Measurements from ENCODE around the gene LITAFD. TPM values are rescaled to one million over a fixed set of nuclear protein-coding genes. Genes with fewer than 3 reads are reported as not detected.

LITAFD gene
- total and polyA plus RNA-seq, 2 experiments from 2014 or later: not detected

DNA sequence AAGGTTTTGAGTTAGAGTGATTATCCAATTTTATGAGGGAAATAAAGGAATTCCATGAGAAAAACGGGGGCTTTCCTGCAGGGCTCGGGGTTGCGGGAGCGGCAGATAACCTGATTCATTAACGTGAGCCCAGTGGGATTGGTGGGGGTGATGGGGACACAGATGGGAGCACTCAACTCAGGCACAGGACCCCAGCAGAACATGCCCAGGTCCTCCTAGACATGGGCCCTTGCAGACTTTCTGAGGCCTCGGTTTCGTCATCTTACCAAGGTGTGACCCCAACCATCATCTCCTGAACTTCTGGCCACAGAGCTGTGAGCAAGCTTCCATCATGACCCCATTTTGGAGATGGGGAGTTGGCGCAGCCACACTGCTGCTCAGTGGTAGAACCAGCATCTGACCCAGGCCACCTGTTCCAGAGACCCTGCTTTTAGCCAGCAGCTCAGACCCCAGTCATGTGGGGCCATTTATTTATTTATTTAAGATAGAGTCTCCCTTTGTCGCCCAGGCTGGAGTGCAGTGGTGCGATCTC, 35.7 kb upstream of the LITAFD start:
- Histone ChIP-seq H3K4me1 (ENCODE audit: insufficient read depth) (peaks cover 21% of the 10 kb centered on the region), H4K20me1 (replicated peaks; ENCODE audit: insufficient read depth) (peaks cover 3% of the 10 kb centered on the region; the same call in 1 of the 2 replicates), H3K79me2 (replicated peaks; ENCODE audit: insufficient read depth) (peaks cover 20% of the 10 kb centered on the region), H3K4me2 (no peak overlapping the region), H2AFZ (no peak overlapping the region), H3K4me3 (no peak overlapping the region), H3K9me2 (ENCODE audit: insufficient read depth) (no peaks in the 10 kb centered on the region), H3K27me3 (ENCODE audit: insufficient read depth) (no peaks in the 10 kb centered on the region), H3K36me3 (ENCODE audit: insufficient read depth) (no peaks in the 10 kb centered on the region), H3F3A (replicated peaks; ENCODE audit: low read depth) (peaks cover 23% of the 10 kb centered on the region; the same call in 1 of the 2 replicates), H3K27ac (ENCODE audit: low read depth) (peak overlapping the region; percentile 69; the same call in 1 of the 2 replicates)
- H3K27me3 Mint-ChIP-seq (ENCODE audit: insufficient read depth, low read depth, poor library complexity): peaks cover 35% of the 10 kb centered on the region
- H3K9me3 Mint-ChIP-seq: peaks cover 3% of the 10 kb centered on the region; the same call in 1 of the 3 replicates
- H3K4me3 Mint-ChIP-seq: no peak overlapping the region
- no peak for ATAC-seq
- H3K36me3 Mint-ChIP-seq (ENCODE audit: low read depth): peaks cover 41% of the 10 kb centered on the region
- TF ChIP-seq POLR2AphosphoS5 (IDR thresholded peaks at IDR 0.05; ENCODE audit: low read depth) (peak; percentile 31), CREB1 (CRISPR knock-in tag; IDR thresholded peaks at IDR 0.05; ENCODE audit: low read depth) (no peak)
- peaks cover 54% of the 10 kb centered on the region for H3K4me1 Mint-ChIP-seq
- no peak overlapping the region for H3K27ac Mint-ChIP-seq
- no peak for DNase-seq (ENCODE audit: low spot score)

DNA sequence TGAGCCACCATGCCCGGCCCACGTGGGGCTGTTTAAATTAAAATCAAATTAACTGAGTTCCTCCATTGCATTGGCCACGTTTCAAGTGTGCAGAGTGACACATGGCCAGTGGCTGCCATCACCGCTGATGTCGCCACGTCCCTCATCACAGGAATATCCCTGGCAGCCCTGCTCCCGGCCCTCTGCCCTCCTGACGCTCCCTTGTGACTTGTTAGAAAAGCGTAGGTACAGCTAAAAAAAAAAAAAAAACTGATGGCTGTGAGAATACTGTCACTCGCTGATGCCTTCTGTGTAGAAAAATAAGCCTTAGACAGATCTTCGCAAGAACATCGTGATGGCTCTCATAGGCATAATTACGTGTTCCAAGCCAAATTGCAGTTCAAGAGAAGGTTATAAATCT, 35.0 kb upstream of the LITAFD start:
- ATAC-seq: no peak

More for the DNA sequence above, 35.0 kb upstream of the LITAFD start:
- Mint-ChIP-seq H3K36me3 (ENCODE audit: low read depth) (peaks cover 47% of the 10 kb centered on the region), H3K4me3 (no peak overlapping the region), H3K27ac (no peak overlapping the region), H3K4me1 (peaks cover 54% of the 10 kb centered on the region), H3K9me3 (peaks cover 3% of the 10 kb centered on the region; the same call in 1 of the 3 replicates), H3K27me3 (ENCODE audit: insufficient read depth, low read depth, poor library complexity) (peaks cover 38% of the 10 kb centered on the region)
- no peaks in the 10 kb centered on the region for H3K36me3 ChIP-seq (ENCODE audit: insufficient read depth)
- peaks cover 21% of the 10 kb centered on the region for H3K4me1 ChIP-seq (ENCODE audit: insufficient read depth)
- no peak for DNase-seq (ENCODE audit: low spot score)
- H3K27me3 ChIP-seq (ENCODE audit: insufficient read depth): no peaks in the 10 kb centered on the region
- peaks cover 24% of the 10 kb centered on the region; the same call in 1 of the 2 replicates for H3F3A ChIP-seq (replicated peaks; ENCODE audit: low read depth)
- H2AFZ ChIP-seq: no peak overlapping the region
- H3K79me2 ChIP-seq (replicated peaks; ENCODE audit: insufficient read depth): peaks cover 20% of the 10 kb centered on the region
- H3K9me2 ChIP-seq (ENCODE audit: insufficient read depth): no peaks in the 10 kb centered on the region
- TF ChIP-seq JUNB (IDR thresholded peaks at IDR 0.05; ENCODE audit: unreplicated experiment) (no peak), CREB1 (CRISPR knock-in tag; IDR thresholded peaks at IDR 0.05; ENCODE audit: low read depth) (no peak), EZH2 (IDR thresholded peaks at IDR 0.05; ENCODE audit: low read depth, unreplicated experiment) (no peak), POLR2AphosphoS5 (IDR thresholded peaks at IDR 0.05; ENCODE audit: low read depth) (no peak), ZNF114 (CRISPR knock-in tag; IDR thresholded peaks at IDR 0.05) (no peak), STAT1 (IDR thresholded peaks at IDR 0.05; ENCODE audit: unreplicated experiment) (no peak), EZH2phosphoT487 (IDR thresholded peaks at IDR 0.05; ENCODE audit: unreplicated experiment) (no peak), ZNF331 (CRISPR knock-in tag; IDR thresholded peaks at IDR 0.05; ENCODE audit: low read depth) (no peak), NANOG (IDR thresholded peaks at IDR 0.05; ENCODE audit: borderline replicate concordance) (no peak)
- TF ChIP-seq, protein P1, sequence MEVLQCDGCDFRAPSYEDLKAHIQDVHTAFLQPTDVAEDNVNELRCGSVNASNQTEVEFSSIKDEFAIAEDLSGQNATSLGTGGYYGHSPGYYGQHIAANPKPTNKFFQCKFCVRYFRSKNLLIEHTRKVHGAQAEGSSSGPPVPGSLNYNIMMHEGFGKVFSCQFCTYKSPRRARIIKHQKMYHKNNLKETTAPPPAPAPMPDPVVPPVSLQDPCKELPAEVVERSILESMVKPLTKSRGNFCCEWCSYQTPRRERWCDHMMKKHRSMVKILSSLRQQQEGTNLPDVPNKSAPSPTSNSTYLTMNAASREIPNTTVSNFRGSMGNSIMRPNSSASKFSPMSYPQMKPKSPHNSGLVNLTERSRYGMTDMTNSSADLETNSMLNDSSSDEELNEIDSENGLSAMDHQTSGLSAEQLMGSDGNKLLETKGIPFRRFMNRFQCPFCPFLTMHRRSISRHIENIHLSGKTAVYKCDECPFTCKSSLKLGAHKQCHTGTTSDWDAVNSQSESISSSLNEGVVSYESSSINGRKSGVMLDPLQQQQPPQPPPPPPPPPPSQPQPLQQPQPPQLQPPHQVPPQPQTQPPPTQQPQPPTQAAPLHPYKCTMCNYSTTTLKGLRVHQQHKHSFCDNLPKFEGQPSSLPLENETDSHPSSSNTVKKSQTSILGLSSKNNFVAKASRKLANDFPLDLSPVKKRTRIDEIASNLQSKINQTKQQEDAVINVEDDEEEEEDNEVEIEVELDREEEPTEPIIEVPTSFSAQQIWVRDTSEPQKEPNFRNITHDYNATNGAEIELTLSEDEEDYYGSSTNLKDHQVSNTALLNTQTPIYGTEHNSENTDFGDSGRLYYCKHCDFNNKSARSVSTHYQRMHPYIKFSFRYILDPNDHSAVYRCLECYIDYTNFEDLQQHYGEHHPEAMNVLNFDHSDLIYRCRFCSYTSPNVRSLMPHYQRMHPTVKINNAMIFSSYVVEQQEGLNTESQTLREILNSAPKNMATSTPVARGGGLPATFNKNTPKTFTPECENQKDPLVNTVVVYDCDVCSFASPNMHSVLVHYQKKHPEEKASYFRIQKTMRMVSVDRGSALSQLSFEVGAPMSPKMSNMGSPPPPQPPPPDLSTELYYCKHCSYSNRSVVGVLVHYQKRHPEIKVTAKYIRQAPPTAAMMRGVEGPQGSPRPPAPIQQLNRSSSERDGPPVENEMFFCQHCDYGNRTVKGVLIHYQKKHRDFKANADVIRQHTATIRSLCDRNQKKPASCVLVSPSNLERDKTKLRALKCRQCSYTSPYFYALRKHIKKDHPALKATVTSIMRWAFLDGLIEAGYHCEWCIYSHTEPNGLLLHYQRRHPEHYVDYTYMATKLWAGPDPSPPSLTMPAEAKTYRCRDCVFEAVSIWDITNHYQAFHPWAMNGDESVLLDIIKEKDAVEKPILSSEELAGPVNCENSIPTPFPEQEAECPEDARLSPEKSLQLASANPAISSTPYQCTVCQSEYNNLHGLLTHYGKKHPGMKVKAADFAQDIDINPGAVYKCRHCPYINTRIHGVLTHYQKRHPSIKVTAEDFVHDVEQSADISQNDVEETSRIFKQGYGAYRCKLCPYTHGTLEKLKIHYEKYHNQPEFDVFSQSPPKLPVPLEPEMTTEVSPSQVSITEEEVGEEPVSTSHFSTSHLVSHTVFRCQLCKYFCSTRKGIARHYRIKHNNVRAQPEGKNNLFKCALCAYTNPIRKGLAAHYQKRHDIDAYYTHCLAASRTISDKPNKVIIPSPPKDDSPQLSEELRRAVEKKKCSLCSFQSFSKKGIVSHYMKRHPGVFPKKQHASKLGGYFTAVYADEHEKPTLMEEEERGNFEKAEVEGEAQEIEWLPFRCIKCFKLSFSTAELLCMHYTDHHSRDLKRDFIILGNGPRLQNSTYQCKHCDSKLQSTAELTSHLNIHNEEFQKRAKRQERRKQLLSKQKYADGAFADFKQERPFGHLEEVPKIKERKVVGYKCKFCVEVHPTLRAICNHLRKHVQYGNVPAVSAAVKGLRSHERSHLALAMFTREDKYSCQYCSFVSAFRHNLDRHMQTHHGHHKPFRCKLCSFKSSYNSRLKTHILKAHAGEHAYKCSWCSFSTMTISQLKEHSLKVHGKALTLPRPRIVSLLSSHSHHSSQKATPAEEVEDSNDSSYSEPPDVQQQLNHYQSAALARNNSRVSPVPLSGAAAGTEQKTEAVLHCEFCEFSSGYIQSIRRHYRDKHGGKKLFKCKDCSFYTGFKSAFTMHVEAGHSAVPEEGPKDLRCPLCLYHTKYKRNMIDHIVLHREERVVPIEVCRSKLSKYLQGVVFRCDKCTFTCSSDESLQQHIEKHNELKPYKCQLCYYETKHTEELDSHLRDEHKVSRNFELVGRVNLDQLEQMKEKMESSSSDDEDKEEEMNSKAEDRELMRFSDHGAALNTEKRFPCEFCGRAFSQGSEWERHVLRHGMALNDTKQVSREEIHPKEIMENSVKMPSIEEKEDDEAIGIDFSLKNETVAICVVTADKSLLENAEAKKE (CRISPR knock-in tag; IDR thresholded peaks at IDR 0.05): no peak
- TF ChIP-seq, protein P2, sequence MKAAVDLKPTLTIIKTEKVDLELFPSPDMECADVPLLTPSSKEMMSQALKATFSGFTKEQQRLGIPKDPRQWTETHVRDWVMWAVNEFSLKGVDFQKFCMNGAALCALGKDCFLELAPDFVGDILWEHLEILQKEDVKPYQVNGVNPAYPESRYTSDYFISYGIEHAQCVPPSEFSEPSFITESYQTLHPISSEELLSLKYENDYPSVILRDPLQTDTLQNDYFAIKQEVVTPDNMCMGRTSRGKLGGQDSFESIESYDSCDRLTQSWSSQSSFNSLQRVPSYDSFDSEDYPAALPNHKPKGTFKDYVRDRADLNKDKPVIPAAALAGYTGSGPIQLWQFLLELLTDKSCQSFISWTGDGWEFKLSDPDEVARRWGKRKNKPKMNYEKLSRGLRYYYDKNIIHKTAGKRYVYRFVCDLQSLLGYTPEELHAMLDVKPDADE (IDR thresholded peaks at IDR 0.05): no peak
- TF ChIP-seq, protein P3, sequence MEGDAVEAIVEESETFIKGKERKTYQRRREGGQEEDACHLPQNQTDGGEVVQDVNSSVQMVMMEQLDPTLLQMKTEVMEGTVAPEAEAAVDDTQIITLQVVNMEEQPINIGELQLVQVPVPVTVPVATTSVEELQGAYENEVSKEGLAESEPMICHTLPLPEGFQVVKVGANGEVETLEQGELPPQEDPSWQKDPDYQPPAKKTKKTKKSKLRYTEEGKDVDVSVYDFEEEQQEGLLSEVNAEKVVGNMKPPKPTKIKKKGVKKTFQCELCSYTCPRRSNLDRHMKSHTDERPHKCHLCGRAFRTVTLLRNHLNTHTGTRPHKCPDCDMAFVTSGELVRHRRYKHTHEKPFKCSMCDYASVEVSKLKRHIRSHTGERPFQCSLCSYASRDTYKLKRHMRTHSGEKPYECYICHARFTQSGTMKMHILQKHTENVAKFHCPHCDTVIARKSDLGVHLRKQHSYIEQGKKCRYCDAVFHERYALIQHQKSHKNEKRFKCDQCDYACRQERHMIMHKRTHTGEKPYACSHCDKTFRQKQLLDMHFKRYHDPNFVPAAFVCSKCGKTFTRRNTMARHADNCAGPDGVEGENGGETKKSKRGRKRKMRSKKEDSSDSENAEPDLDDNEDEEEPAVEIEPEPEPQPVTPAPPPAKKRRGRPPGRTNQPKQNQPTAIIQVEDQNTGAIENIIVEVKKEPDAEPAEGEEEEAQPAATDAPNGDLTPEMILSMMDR (conservative IDR thresholded peaks at IDR 0.05; ENCODE audit: low read depth in 2 of 2): no peak
- peak overlapping the region; percentile 69; the same call in 1 of the 2 replicates for H3K27ac ChIP-seq (ENCODE audit: low read depth)
- no peak overlapping the region for H3K4me3 ChIP-seq
- H4K20me1 ChIP-seq (replicated peaks; ENCODE audit: insufficient read depth): peaks cover 3% of the 10 kb centered on the region; the same call in 1 of the 2 replicates
- H3K4me2 ChIP-seq: no peak overlapping the region

Data from GM23338 (cell line).